Keratinocyte (primary cell): ENCODE measurements around the gene PHPT1. TPM values are rescaled to one million over a fixed set of nuclear protein-coding genes. Genes with fewer than 3 reads are reported as not detected.

Experiments used
- DNase-seq: peaks from one replicate; pipeline ENCODE4 v3.0.0-alpha.2; 2011; ENCODE audit warnings: low read depth, missing footprints, low spot score
- FAIRE-seq: peaks from 2 replicates; lab custom pipeline; 2011; peaks lifted over from hg19 to GRCh38; lab: Jason Lieb, UNC
- H2AFZ ChIP-seq: 2 replicates; pipeline ENCODE4 v1.6.0; 2012; ENCODE audit warnings: low read length, control low read depth, inconsistent platforms; ENCODE audit not compliant: control insufficient read depth
- H3K27ac ChIP-seq: 2 replicates; pipeline ENCODE4 v1.5.1; 2011; ENCODE audit warnings: low read length; ENCODE audit not compliant: control insufficient read depth, insufficient read depth
- H3K27me3 ChIP-seq: 3 replicates; pipeline ENCODE4 v1.6.0; 2011; ENCODE audit warnings: low read length; ENCODE audit not compliant: control insufficient read depth, insufficient read depth; ENCODE audit errors: extremely low read depth
- H3K36me3 ChIP-seq, 2 experiments: 2 replicates in 1 of 2; 3 replicates in 1 of 2; pipeline ENCODE4 v1.5.1; 2011; ENCODE audit warnings: low read length in 2 of 2, mild to moderate bottlenecking in 1 of 2; ENCODE audit not compliant: control insufficient read depth in 2 of 2, insufficient read depth in 2 of 2; ENCODE audit errors: extremely low read depth in 1 of 2
- H3K4me1 ChIP-seq: 3 replicates; pipeline ENCODE4 v1.5.1; 2011; ENCODE audit warnings: low read length; ENCODE audit not compliant: control insufficient read depth, insufficient read depth; ENCODE audit errors: extremely low read depth
- H3K4me2 ChIP-seq: 3 replicates; pipeline ENCODE4 v1.6.0; 2011; ENCODE audit warnings: low read depth, low read length; ENCODE audit not compliant: control insufficient read depth, insufficient read depth; ENCODE audit errors: extremely low read depth
- H3K4me3 ChIP-seq, 3 experiments: fragments of 200-600 bp in 1 of 3; sonication (generic) in 1 of 3; 2 replicates in 2 of 3; 3 replicates in 1 of 3; pipeline ENCODE4 v1.5.1; 2011 to 2016; ENCODE audit warnings: low read length in 3 of 3, mild to moderate bottlenecking in 3 of 3, control low read depth in 2 of 3, inconsistent platforms in 1 of 3, low read depth in 1 of 3, mixed read lengths in 1 of 3, mixed run types in 1 of 3, moderate library complexity in 1 of 3; ENCODE audit not compliant: control insufficient read depth in 2 of 3, insufficient read depth in 2 of 3; ENCODE audit errors: extremely low read depth in 1 of 3
- H3K79me2 ChIP-seq: 2 replicates; pipeline ENCODE4 v1.6.0; 2012; ENCODE audit warnings: low read length; ENCODE audit not compliant: control insufficient read depth, insufficient read depth
- H3K9ac ChIP-seq: 3 replicates; pipeline ENCODE4 v1.6.0; 2011; ENCODE audit warnings: low read length; ENCODE audit not compliant: control insufficient read depth, insufficient read depth; ENCODE audit errors: extremely low read depth
- H3K9me1 ChIP-seq: 3 replicates; pipeline ENCODE4 v1.6.0; 2011; ENCODE audit warnings: low read length; ENCODE audit not compliant: control insufficient read depth, insufficient read depth; ENCODE audit errors: extremely low read depth
- H3K9me3 ChIP-seq: 2 replicates; pipeline ENCODE4 v1.5.1; 2012; ENCODE audit warnings: low read depth, low read length; ENCODE audit not compliant: control insufficient read depth
- H4K20me1 ChIP-seq: 3 replicates; pipeline ENCODE4 v1.6.0; 2011; ENCODE audit warnings: low read length; ENCODE audit not compliant: control insufficient read depth, insufficient read depth; ENCODE audit errors: extremely low read depth
- CTCF ChIP-seq, 3 experiments: IDR thresholded peaks in 1 of 3; conservative IDR thresholded peaks in 1 of 3; optimal IDR thresholded peaks in 1 of 3; 2 replicates in 2 of 3; 3 replicates in 1 of 3; pipeline versions ENCODE3 to v1.5.1; 2011; ENCODE audit warnings: low read length in 3 of 3, mild to moderate bottlenecking in 3 of 3, moderate library complexity in 2 of 3, control low read depth in 1 of 3, inconsistent platforms in 1 of 3; ENCODE audit not compliant: insufficient read depth in 2 of 3; ENCODE audit errors: extremely low read depth in 1 of 3
- EZH2 ChIP-seq: IDR thresholded peaks from one replicate; pipeline ENCODE4 v1.6.1; 2012; ENCODE audit warnings: inconsistent platforms, mild to moderate bottlenecking, low read length, moderate library complexity
- dilution Hi-C: fragments of 300-500 bp; cut with MboI; formaldehyde crosslinking; loops from one replicate; pipeline ENCODE4 v1.7.0; 2020; ENCODE audit warnings: low sequenced_read_pairs; ENCODE audit not compliant: extremely low pct_ligation_motif_present
- polyA plus RNA-seq, 5 experiments: library from polyadenylated mRNA; depleted of rRNA in 3 of 5; stranded (reverse) in 3 of 5; stranded (forward) in 1 of 5; unstranded in 1 of 5; fragments of >200 nt; gene quantifications; 1 replicate in 1 of 5; 2 replicates in 3 of 5; 3 replicates in 1 of 5; pipeline versions ENCODE4 v1.2.1 to v1.2.3, GENCODE V29; 2011 to 2012; ENCODE audit warnings: missing spikeins in 2 of 5, low read depth in 1 of 5, low replicate concordance in 1 of 5

PHPT1 gene
- polyA plus RNA-seq, 1 donor (not counting 4 experiments of a cell fraction or from before 2014, with no cell fraction given): 68.8 TPM

DNA sequence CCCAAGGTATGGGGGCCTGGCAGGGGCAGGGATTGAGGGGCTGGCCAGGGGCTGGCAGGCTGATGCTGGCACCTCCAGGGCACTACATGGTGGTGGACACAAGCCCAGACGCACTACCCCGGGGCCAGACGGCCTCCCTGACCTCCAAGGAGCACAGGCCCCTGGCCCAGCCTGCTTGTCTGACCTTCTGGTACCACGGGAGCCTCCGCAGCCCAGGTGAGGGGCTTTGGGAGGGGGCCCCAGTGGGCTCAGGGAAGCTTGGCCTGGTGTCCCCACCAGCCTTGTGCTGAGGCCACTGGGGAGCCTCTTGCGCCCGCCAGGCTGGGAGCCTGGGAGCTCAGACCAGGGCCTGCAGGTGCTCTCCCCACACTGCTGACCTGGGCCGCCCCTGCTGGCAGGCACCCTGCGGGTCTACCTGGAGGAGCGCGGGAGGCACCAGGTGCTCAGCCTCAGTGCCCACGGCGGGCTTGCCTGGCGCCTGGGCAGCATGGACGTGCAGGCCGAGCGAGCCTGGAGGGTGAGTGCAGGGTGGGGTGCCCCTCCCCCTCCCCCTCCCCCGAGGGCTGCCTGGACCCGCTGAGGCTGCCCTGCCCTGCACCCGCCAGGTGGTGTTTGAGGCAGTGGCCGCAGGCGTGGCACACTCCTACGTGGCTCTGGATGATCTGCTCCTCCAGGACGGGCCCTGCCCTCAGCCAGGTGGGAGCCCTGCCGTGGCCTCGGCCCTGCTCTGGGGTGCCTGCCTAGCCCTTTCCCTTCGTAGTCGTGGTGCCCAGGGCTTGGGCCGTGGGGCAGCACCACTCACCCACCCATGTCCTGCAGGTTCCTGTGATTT is 8.6 kb downstream of the PHPT1 start:
- Histone ChIP-seq H3K36me3 (peaks cover 11 to 13% of the 10 kb centered on the region in 2 experiments), H3K9me1 (no peaks in the 10 kb centered on the region), H2AFZ (no peak overlapping the region), H3K27ac (no peak overlapping the region), H3K4me1 (peaks cover 3% of the 10 kb centered on the region), H3K79me2 (no peaks in the 10 kb centered on the region), H4K20me1 (peaks cover 5% of the 10 kb centered on the region), H3K4me2 (no peak overlapping the region), H3K9me3 (no peaks in the 10 kb centered on the region), H3K4me3 (no peak overlapping the region), H3K9ac (no peak overlapping the region), H3K27me3 (no peaks in the 10 kb centered on the region)
- FAIRE-seq: no peak
- dilution Hi-C loops: no loop called here
- no peak for DNase-seq
- no peak for TF ChIP-seq EZH2
- TF ChIP-seq CTCF (optimal IDR thresholded peaks at IDR 0.05 in 1 of 3, IDR thresholded peaks at IDR 0.05 in 1 of 3, conservative IDR thresholded peaks at IDR 0.05 in 1 of 3; ENCODE audit: extremely low read depth in 1 of 3, insufficient read depth in 2 of 3, low read length in 3 of 3): no peak

DNA sequence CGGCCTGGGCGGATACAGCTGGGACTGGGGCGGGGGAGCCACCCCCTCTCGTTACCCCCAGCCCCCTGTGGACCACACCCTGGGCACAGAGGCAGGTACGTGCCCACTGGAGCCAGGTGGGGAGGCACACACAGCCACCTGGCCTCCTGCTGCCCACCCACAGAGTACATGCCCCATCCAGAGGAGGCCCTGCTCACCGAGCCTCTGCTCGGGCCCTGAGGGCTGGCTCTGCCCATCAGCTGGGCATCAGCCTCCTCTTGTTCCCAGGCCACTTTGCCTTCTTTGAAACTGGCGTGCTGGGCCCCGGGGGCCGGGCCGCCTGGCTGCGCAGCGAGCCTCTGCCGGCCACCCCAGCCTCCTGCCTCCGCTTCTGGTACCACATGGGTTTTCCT is 9.2 kb downstream of the PHPT1 start:
- H4K20me1 ChIP-seq: peaks cover 5% of the 10 kb centered on the region
- peaks cover 3% of the 10 kb centered on the region for H3K4me1 ChIP-seq
- H2AFZ ChIP-seq: no peak overlapping the region
- no peak overlapping the region for H3K4me3 ChIP-seq
- no peak for DNase-seq
- no peaks in the 10 kb centered on the region for H3K9me3 ChIP-seq
- H3K27me3 ChIP-seq: no peaks in the 10 kb centered on the region
- no peaks in the 10 kb centered on the region for H3K79me2 ChIP-seq
- no peak overlapping the region for H3K4me2 ChIP-seq
- dilution Hi-C loops: no loop called here
- no peak overlapping the region for H3K27ac ChIP-seq
- H3K9me1 ChIP-seq: no peaks in the 10 kb centered on the region
- H3K36me3 ChIP-seq: peaks cover 17% of the 10 kb centered on the region in 2 experiments
- no peak overlapping the region for H3K9ac ChIP-seq
- no peak for FAIRE-seq
- TF ChIP-seq EZH2: no peak
- TF ChIP-seq CTCF (optimal IDR thresholded peaks at IDR 0.05 in 1 of 3, IDR thresholded peaks at IDR 0.05 in 1 of 3, conservative IDR thresholded peaks at IDR 0.05 in 1 of 3; ENCODE audit: extremely low read depth in 1 of 3, insufficient read depth in 2 of 3, low read length in 3 of 3): no peak
